ENCODE measurements around the gene REM2.

DNA sequence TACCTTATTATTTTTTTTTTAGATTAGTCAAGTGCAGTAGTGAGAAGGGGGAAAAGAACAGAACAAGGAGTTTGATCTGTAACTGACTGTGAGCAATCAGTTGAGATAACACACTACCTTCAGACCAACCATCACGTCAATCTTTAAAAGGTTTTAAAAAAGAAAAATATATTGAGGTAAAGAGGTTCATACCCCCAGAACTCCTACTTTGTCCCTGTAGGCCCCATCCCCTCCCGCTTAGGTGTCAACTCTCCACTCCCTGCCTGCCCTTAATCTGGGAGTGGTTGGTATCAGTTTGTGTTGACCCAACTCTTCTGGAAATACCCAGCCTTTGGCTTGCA is 30.5 kb upstream of the REM2 start:
- TF ChIP-seq SIN3A (IDR thresholded peaks at IDR 0.05; ENCODE audit: borderline replicate concordance, insufficient read depth, low read length): no peak
- TF ChIP-seq TAF1 (IDR thresholded peaks at IDR 0.05; ENCODE audit: borderline replicate concordance, insufficient read depth, low read length): no peak
- TF ChIP-seq POLR2AphosphoS5 (IDR thresholded peaks at IDR 0.05; ENCODE audit: low read depth, low read length): no peak
- TF ChIP-seq, protein P1, sequence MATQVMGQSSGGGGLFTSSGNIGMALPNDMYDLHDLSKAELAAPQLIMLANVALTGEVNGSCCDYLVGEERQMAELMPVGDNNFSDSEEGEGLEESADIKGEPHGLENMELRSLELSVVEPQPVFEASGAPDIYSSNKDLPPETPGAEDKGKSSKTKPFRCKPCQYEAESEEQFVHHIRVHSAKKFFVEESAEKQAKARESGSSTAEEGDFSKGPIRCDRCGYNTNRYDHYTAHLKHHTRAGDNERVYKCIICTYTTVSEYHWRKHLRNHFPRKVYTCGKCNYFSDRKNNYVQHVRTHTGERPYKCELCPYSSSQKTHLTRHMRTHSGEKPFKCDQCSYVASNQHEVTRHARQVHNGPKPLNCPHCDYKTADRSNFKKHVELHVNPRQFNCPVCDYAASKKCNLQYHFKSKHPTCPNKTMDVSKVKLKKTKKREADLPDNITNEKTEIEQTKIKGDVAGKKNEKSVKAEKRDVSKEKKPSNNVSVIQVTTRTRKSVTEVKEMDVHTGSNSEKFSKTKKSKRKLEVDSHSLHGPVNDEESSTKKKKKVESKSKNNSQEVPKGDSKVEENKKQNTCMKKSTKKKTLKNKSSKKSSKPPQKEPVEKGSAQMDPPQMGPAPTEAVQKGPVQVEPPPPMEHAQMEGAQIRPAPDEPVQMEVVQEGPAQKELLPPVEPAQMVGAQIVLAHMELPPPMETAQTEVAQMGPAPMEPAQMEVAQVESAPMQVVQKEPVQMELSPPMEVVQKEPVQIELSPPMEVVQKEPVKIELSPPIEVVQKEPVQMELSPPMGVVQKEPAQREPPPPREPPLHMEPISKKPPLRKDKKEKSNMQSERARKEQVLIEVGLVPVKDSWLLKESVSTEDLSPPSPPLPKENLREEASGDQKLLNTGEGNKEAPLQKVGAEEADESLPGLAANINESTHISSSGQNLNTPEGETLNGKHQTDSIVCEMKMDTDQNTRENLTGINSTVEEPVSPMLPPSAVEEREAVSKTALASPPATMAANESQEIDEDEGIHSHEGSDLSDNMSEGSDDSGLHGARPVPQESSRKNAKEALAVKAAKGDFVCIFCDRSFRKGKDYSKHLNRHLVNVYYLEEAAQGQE (IDR thresholded peaks at IDR 0.05; ENCODE audit: insufficient read depth in 1 of 2, low read depth in 2 of 2, low read length in 2 of 2): no peak
